HEK293 (cell line): ENCODE measurements around the gene MMP24.
A peak's percentile ranks its signal among the peaks of the same experiment; 100 is the strongest.

Experiments used
- CTCF ChIA-PET: fragments of 350-600 bp; formaldehyde crosslinking; extraction: SDS; loops from one replicate; lab custom pipeline; 2021; ENCODE audit warnings: antibody characterized with exemption; lab: Yijun Ruan, JAX
- POLR2A ChIA-PET: fragments of 300-600 bp; formaldehyde crosslinking; extraction: SDS; loops from one replicate; lab custom pipeline; 2020; ENCODE audit warnings: antibody characterized with exemption, inconsistent platforms; lab: Yijun Ruan, JAX
- H3K27ac ChIP-seq: fragments of 200-500 bp; sonication (Bioruptor generic); 2 replicates; pipeline ENCODE4 v1.5.1; 2014; ENCODE audit warnings: low read depth, low read length, control low read depth, inconsistent platforms; ENCODE audit errors: extremely low read depth
- H3K36me3 ChIP-seq, 2 experiments: fragments of 200-500 bp in 1 of 2; sonication (Bioruptor generic) in 1 of 2; 1 replicate in 1 of 2; 2 replicates in 1 of 2; pipeline ENCODE4 v1.5.1; 2014 to 2017; ENCODE audit warnings: inconsistent platforms in 2 of 2, low read length in 2 of 2; ENCODE audit not compliant: control insufficient read depth in 2 of 2, insufficient read depth in 1 of 2
- H3K4me1 ChIP-seq: fragments of 200-500 bp; sonication (Bioruptor generic); 2 replicates; pipeline ENCODE4 v1.5.1; 2014; ENCODE audit warnings: mild to moderate bottlenecking, low read length, inconsistent platforms; ENCODE audit not compliant: control insufficient read depth, insufficient read depth
- H3K4me3 ChIP-seq: 2 replicates; pipeline ENCODE4 v1.5.1; 2011; ENCODE audit warnings: low read depth, mild to moderate bottlenecking, control low read depth, low read length, moderate library complexity
- H3K9me3 ChIP-seq: fragments of 200-500 bp; sonication (Bioruptor generic); 2 replicates; pipeline ENCODE4 v1.5.1; 2014; ENCODE audit warnings: low read depth, low read length, inconsistent platforms; ENCODE audit not compliant: control insufficient read depth, insufficient read depth
- GLI4 ChIP-seq: fragments of 450-650 bp; formaldehyde crosslinking; IDR thresholded peaks from 2 replicates; pipeline ENCODE4 v1.5.1; 2016; ENCODE audit warnings: missing biosample characterization, missing genetic modification characterization
- HOXA7 ChIP-seq: sonication (generic); formaldehyde crosslinking; IDR thresholded peaks from 2 replicates; pipeline ENCODE4 v1.8.1; 2022; ENCODE audit warnings: missing genetic modification reagents, borderline replicate concordance
- KLF9 ChIP-seq: fragments of 450-650 bp; formaldehyde crosslinking; IDR thresholded peaks from 2 replicates; pipeline ENCODE4 v1.5.1; 2016; ENCODE audit warnings: missing biosample characterization, missing genetic modification characterization, low read depth
- REPIN1 ChIP-seq: fragments of 450-650 bp; formaldehyde crosslinking; IDR thresholded peaks from 2 replicates; pipeline ENCODE4 v1.5.1; 2017; ENCODE audit warnings: missing biosample characterization, missing genetic modification characterization, low read depth
- ZBTB17 ChIP-seq: fragments of 450-650 bp; formaldehyde crosslinking; IDR thresholded peaks from 2 replicates; pipeline ENCODE4 v1.5.1; 2016; ENCODE audit warnings: missing biosample characterization, missing genetic modification characterization
- ZBTB44 ChIP-seq: fragments of 450-650 bp; IDR thresholded peaks from 2 replicates; pipeline ENCODE4 v1.5.1; 2018; ENCODE audit warnings: missing biosample characterization, mild to moderate bottlenecking, missing genetic modification characterization
- ZFP3 ChIP-seq: fragments of 450-650 bp; formaldehyde crosslinking; IDR thresholded peaks from 2 replicates; pipeline ENCODE4 v1.5.1; 2016; ENCODE audit warnings: low read depth, missing biosample characterization, missing genetic modification characterization
- ZFP69B ChIP-seq: fragments of 450-650 bp; formaldehyde crosslinking; IDR thresholded peaks from 2 replicates; pipeline ENCODE4 v1.5.1; 2016; ENCODE audit warnings: missing biosample characterization, missing genetic modification characterization
- ZNF10 ChIP-seq: fragments of 450-650 bp; formaldehyde crosslinking; IDR thresholded peaks from 2 replicates; pipeline ENCODE4 v1.5.1; 2017; ENCODE audit warnings: missing biosample characterization, missing genetic modification characterization
- ZNF133 ChIP-seq: fragments of 450-650 bp; formaldehyde crosslinking; IDR thresholded peaks from 2 replicates; pipeline ENCODE4 v1.5.1; 2016; ENCODE audit warnings: missing biosample characterization, missing genetic modification characterization
- ZNF174 ChIP-seq: fragments of 450-650 bp; formaldehyde crosslinking; IDR thresholded peaks from 2 replicates; pipeline ENCODE4 v1.5.0; 2017; ENCODE audit warnings: missing biosample characterization, mild to moderate bottlenecking, missing genetic modification characterization
- ZNF2 ChIP-seq: fragments of 450-650 bp; formaldehyde crosslinking; IDR thresholded peaks from 2 replicates; pipeline ENCODE4 v1.5.1; 2016; ENCODE audit warnings: missing biosample characterization, missing genetic modification characterization
- ZNF248 ChIP-seq: fragments of 450-650 bp; formaldehyde crosslinking; IDR thresholded peaks from 2 replicates; pipeline ENCODE4 v1.5.1; 2017; ENCODE audit warnings: missing biosample characterization, missing genetic modification characterization
- ZNF311 ChIP-seq: fragments of 450-650 bp; formaldehyde crosslinking; IDR thresholded peaks from 2 replicates; pipeline ENCODE4 v1.5.1; 2017; ENCODE audit warnings: missing biosample characterization, missing genetic modification characterization, borderline replicate concordance
- ZNF354C ChIP-seq: fragments of 450-650 bp; formaldehyde crosslinking; IDR thresholded peaks from 2 replicates; pipeline ENCODE4 v1.5.1; 2016; ENCODE audit warnings: missing biosample characterization, missing genetic modification characterization, low read depth, borderline replicate concordance
- ZNF510 ChIP-seq: fragments of 450-650 bp; formaldehyde crosslinking; IDR thresholded peaks from 2 replicates; pipeline ENCODE4 v1.5.1; 2018; ENCODE audit warnings: mild to moderate bottlenecking, missing genetic modification characterization, missing biosample characterization; ENCODE audit not compliant: insufficient replicate concordance
- ZNF558 ChIP-seq: fragments of 450-650 bp; formaldehyde crosslinking; IDR thresholded peaks from 2 replicates; pipeline ENCODE4 v1.5.1; 2016; ENCODE audit warnings: missing biosample characterization, missing genetic modification characterization
- ZNF600 ChIP-seq: fragments of 450-650 bp; formaldehyde crosslinking; IDR thresholded peaks from 2 replicates; pipeline ENCODE4 v1.5.1; 2016; ENCODE audit warnings: missing biosample characterization, missing genetic modification characterization
- ZNF610 ChIP-seq: fragments of 450-650 bp; formaldehyde crosslinking; IDR thresholded peaks from 2 replicates; pipeline ENCODE4 v1.5.1; 2016; ENCODE audit warnings: missing biosample characterization, missing genetic modification characterization, borderline replicate concordance
- ZNF791 ChIP-seq: fragments of 450-650 bp; formaldehyde crosslinking; IDR thresholded peaks from 2 replicates; pipeline ENCODE4 v1.5.1; 2016; ENCODE audit warnings: missing biosample characterization, missing genetic modification characterization
- TF ChIP-seq, protein P1 (sequence below): fragments of 450-650 bp; formaldehyde crosslinking; IDR thresholded peaks from 2 replicates; pipeline ENCODE4 v1.5.1; 2016; ENCODE audit warnings: missing biosample characterization, missing genetic modification characterization
- TF ChIP-seq, protein P2 (sequence below): fragments of 450-650 bp; formaldehyde crosslinking; IDR thresholded peaks from 2 replicates; pipeline ENCODE4 v1.5.1; 2017; ENCODE audit warnings: missing biosample characterization, mild to moderate bottlenecking, missing genetic modification characterization, moderate library complexity
- TF ChIP-seq, protein P3 (sequence below): fragments of 450-650 bp; formaldehyde crosslinking; IDR thresholded peaks from 2 replicates; pipeline ENCODE4 v1.5.1; 2016; ENCODE audit warnings: missing biosample characterization, missing genetic modification characterization

Gene MMP24

GRCh38 chr20:35279040-35279439, 52.5 kb downstream of the MMP24 start:
- no peaks in the 10 kb centered on the region for H3K9me3 ChIP-seq
- CTCF ChIA-PET = interaction anchor here (0.5 kb wide), 1 partner anchor 142 kb away, joined by 3 read pairs; no protein-coding TSS in a partner anchor
- no peak overlapping the region; the same call in 1 of the 2 replicates for H3K27ac ChIP-seq
- POLR2A ChIA-PET = interaction anchor here (0.6 to 1.8 kb wide), 3 partner anchors 27 to 283 kb away, joined by 3 to 5 read pairs (median 3); partner anchors contain the start of gene CEP250
- no peak overlapping the region for H3K4me3 ChIP-seq
- TF ChIP-seq, protein P1, sequence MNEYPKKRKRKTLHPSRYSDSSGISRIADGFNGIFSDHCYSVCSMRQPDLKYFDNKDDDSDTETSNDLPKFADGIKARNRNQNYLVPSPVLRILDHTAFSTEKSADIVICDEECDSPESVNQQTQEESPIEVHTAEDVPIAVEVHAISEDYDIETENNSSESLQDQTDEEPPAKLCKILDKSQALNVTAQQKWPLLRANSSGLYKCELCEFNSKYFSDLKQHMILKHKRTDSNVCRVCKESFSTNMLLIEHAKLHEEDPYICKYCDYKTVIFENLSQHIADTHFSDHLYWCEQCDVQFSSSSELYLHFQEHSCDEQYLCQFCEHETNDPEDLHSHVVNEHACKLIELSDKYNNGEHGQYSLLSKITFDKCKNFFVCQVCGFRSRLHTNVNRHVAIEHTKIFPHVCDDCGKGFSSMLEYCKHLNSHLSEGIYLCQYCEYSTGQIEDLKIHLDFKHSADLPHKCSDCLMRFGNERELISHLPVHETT (tag by site-specific recombination) = no peak
- 0 out of 2 replicates have a peak, but pooled peaks have one; percentile 33 for TF ChIP-seq ZBTB17 (tag by site-specific recombination)
- H3K4me1 ChIP-seq = no peaks in the 10 kb centered on the region
- H3K36me3 ChIP-seq = peaks cover 18 to 70% of the 10 kb centered on the region in 2 experiments; a peak in 2 of 3 replicates

DNA sequence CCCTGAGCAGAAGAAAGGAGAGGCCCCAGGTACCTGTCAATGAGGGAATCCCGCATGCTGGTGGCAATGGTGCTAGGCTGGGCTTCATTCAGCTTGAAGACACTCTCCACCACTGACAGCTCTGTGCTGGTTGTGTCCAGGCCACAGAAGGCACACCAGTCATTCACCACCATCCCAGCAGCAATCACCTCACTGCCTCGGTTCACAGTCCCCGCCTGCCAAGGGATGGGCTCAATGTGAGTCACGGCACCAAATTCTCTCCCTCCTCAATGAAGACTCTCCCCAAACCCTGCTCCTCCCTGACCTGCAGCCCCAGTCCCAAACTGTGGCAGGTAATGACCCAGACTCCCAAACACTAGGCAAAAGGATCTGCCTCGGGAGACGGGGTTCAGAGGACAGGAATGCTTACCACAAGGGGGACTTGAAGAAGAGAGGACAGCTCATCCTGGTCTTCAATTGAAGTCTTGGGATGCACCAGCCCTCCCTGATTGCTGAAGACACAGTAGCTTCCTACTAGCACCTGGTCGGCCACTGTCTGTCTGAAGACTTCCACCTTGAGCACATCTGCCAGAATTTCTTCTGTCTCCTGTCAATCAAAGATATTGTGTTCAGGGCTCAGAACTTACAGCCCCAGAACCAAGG, 53.2 kb downstream of the MMP24 start:
- CTCF ChIA-PET = interaction anchor here (0.7 to 1.2 kb wide), 2 partner anchors 168 to 1494 kb away, joined by 4 read pairs; no protein-coding TSS in a partner anchor
- Histone ChIP-seq H3K9me3 (no peaks in the 10 kb centered on the region), H3K4me1 (no peaks in the 10 kb centered on the region), H3K27ac (no peak overlapping the region), H3K4me3 (no peak overlapping the region), H3K36me3 (peaks cover 18 to 70% of the 10 kb centered on the region in 2 experiments; a peak in 2 of 3 replicates)
- TF ChIP-seq ZNF600 (peak; percentile 43; the same call in 1 of the 2 replicates), ZNF10 (no peak), HOXA7 (CRISPR knock-in tag) (no peak), ZNF354C (tag by site-specific recombination) (no peak)
- POLR2A ChIA-PET = interaction anchor here (1.8 kb wide), 1 partner anchor 27 kb away, joined by 5 read pairs; no protein-coding TSS in a partner anchor

DNA sequence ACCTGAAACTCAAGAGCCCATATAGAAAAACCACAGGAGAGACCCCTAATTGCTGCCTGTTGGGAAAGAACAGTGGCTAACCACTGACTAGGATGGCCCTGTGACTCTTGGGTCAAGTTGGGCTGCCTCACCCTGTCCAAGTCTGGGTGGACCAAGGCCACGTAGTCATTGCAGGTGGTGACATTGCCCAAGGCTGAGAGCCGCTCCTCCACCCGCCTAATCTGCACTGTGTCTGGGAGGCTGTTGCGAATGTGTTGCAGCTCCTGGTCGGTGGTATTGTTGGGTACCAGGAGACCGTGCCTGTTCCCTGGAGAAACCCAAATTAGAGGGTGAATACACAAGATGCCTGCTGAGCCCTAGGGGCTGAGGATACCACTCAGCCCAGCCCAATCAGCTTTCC, 54.0 kb downstream of the MMP24 start:
- H3K36me3 ChIP-seq = peaks cover 18 to 65% of the 10 kb centered on the region in 2 experiments; a peak in 2 of 3 replicates
- H3K27ac ChIP-seq = peak overlapping the region; percentile 13; the same call in 1 of the 2 replicates
- H3K4me3 ChIP-seq = no peak overlapping the region
- H3K9me3 ChIP-seq = no peaks in the 10 kb centered on the region
- ChIA-PET CTCF (interaction anchor here (1.2 kb wide), 1 partner anchor 167 kb away, joined by 4 read pairs; no protein-coding TSS in a partner anchor), POLR2A (no interaction called here)
- H3K4me1 ChIP-seq = no peaks in the 10 kb centered on the region
- TF ChIP-seq ZNF248 (tag by site-specific recombination) (no peak), ZNF510 (tag by site-specific recombination) (no peak), ZBTB44 (tag by site-specific recombination) (no peak), ZNF2 (tag by site-specific recombination) (no peak), ZFP69B (no peak), KLF9 (tag by site-specific recombination) (no peak), ZNF311 (tag by site-specific recombination) (no peak), GLI4 (tag by site-specific recombination) (no peak), ZNF133 (no peak), ZNF558 (tag by site-specific recombination) (no peak), ZNF791 (tag by site-specific recombination) (no peak), ZNF610 (no peak), ZFP3 (no peak), ZNF174 (tag by site-specific recombination) (no peak), REPIN1 (tag by site-specific recombination) (no peak)
- TF ChIP-seq, protein P2, sequence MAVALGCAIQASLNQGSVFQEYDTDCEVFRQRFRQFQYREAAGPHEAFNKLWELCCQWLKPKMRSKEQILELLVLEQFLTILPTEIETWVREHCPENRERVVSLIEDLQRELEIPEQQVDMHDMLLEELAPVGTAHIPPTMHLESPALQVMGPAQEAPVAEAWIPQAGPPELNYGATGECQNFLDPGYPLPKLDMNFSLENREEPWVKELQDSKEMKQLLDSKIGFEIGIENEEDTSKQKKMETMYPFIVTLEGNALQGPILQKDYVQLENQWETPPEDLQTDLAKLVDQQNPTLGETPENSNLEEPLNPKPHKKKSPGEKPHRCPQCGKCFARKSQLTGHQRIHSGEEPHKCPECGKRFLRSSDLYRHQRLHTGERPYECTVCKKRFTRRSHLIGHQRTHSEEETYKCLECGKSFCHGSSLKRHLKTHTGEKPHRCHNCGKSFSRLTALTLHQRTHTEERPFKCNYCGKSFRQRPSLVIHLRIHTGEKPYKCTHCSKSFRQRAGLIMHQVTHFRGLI (tag by site-specific recombination) = no peak
- TF ChIP-seq, protein P3, sequence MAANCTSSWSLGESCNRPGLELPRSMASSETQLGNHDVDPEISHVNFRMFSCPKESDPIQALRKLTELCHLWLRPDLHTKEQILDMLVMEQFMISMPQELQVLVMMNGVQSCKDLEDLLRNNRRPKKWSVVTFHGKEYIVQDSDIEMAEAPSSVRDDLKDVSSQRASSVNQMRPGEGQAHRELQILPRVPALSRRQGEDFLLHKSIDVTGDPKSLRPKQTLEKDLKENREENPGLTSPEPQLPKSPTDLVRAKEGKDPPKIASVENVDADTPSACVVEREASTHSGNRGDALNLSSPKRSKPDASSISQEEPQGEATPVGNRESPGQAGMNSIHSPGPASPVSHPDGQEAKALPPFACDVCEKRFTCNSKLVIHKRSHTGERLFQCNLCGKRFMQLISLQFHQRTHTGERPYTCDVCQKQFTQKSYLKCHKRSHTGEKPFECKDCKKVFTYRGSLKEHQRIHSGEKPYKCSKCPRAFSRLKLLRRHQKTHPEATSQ (tag by site-specific recombination) = no peak
